BJ (cell line): ENCODE results near the gene PTPRM. TPM values are rescaled to one million over a fixed set of nuclear protein-coding genes. Genes with fewer than 3 reads are reported as not detected.

Source experiments
- CTCF ChIA-PET: fragments of 350-600 bp; formaldehyde crosslinking; extraction: SDS; loops from one replicate; lab custom pipeline; 2021; ENCODE audit warnings: antibody characterized with exemption, inconsistent platforms; lab: Yijun Ruan, JAX
- POLR2A ChIA-PET: fragments of 300-600 bp; sonication (Branson Sonifier 250); formaldehyde crosslinking; extraction: SDS; loops from one replicate; lab custom pipeline; 2021; ENCODE audit warnings: antibody characterized with exemption; lab: Charles Lee
- DNase-seq: peaks from one replicate; pipeline ENCODE4 v3.0.0-alpha.2; 2011; ENCODE audit warnings: low read depth
- H3K27me3 ChIP-seq: 2 replicates; pipeline ENCODE4 v1.6.0; 2011; ENCODE audit warnings: low read length; ENCODE audit not compliant: control insufficient read depth, insufficient read depth
- H3K36me3 ChIP-seq: 2 replicates; pipeline ENCODE4 v1.5.1; 2011; ENCODE audit warnings: low read length; ENCODE audit not compliant: control insufficient read depth, insufficient read depth
- H3K4me3 ChIP-seq: 2 replicates; pipeline ENCODE4 v1.5.1; 2011; ENCODE audit warnings: low read depth, mild to moderate bottlenecking, control low read depth, low read length
- polyA plus RNA-seq: library from polyadenylated mRNA; depleted of rRNA; stranded (reverse); fragments of >200 nt; gene quantifications from 2 replicates; pipeline ENCODE4 v1.2.3, GENCODE V29; 2011
- TF ChIP-seq, protein P1 (sequence below): IDR thresholded peaks from 2 replicates; pipeline ENCODE4 v1.5.1; 2011; ENCODE audit warnings: low read depth, mild to moderate bottlenecking, control low read depth, inconsistent platforms, low read length, moderate library complexity; ENCODE audit not compliant: insufficient read depth

The PTPRM gene
- polyA plus RNA-seq, 1 experiment: 149 TPM

DNA sequence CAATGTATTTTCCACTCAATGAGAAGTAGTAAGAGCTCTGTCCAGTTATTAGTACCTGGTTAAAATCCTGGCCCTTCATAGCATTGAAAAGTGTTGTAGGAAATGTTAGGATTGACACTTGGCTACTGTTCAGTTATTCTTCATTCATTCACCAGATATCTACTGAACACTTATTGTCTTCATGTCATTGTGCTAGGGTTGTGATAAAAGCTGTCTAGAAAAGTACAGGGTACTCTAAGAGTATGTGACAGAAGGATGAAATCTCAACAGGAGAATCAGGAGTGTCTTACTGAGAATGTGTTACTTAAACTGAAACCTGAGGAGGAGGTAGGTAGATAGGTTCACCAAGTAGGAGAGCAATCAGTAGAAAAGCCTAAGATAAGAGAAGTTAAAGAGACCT, 530.3 kb downstream of the PTPRM start:
- no peak for DNase-seq
- Histone ChIP-seq H3K36me3 (no peaks in the 10 kb centered on the region), H3K27me3 (no peaks in the 10 kb centered on the region), H3K4me3 (no peak overlapping the region)
- TF ChIP-seq, protein P1, sequence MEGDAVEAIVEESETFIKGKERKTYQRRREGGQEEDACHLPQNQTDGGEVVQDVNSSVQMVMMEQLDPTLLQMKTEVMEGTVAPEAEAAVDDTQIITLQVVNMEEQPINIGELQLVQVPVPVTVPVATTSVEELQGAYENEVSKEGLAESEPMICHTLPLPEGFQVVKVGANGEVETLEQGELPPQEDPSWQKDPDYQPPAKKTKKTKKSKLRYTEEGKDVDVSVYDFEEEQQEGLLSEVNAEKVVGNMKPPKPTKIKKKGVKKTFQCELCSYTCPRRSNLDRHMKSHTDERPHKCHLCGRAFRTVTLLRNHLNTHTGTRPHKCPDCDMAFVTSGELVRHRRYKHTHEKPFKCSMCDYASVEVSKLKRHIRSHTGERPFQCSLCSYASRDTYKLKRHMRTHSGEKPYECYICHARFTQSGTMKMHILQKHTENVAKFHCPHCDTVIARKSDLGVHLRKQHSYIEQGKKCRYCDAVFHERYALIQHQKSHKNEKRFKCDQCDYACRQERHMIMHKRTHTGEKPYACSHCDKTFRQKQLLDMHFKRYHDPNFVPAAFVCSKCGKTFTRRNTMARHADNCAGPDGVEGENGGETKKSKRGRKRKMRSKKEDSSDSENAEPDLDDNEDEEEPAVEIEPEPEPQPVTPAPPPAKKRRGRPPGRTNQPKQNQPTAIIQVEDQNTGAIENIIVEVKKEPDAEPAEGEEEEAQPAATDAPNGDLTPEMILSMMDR: no peak
- ChIA-PET CTCF (no interaction called here), POLR2A (no interaction called here)

DNA sequence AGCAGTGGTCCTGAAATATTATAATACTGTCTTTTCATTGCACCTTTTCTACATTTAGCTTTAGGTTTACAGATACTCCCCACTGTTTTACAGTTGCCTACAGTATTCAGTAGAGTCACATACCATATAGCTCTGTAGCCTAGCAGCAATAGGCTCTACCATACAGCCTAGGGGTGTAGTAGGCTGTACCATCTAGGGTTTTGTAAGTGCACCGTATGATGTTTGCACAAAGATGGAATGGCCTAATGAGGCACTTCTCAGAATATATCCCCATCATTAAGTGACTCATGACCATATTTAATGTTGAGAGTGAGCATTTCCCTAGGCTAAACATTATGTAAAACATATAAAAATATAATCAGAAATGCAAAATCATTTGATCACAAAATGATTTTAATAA, 530.8 kb downstream of the PTPRM start:
- DNase-seq: no peak
- Histone ChIP-seq H3K27me3 (no peaks in the 10 kb centered on the region), H3K4me3 (no peak overlapping the region), H3K36me3 (no peaks in the 10 kb centered on the region)
- ChIA-PET CTCF (no interaction called here), POLR2A (no interaction called here)
- TF ChIP-seq, protein P1: no peak

DNA sequence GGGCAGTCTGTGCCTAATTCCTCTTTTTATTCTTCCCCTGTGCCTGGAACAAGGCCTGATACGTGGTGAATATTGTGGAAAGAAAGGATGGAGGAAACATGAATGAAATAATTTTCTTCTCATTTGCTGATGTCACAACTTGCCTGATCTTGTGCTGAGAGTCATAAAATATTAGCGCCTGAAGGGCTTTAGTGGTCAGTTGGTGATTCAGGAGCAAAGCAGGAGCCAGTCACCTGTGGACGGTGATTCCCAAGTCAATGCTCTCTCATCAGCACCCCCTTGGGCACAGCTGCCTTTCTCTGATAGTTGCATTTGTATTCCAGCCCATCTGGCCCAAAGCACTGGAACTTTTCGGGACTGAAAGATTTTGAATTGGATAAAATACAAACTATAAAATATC, 539.5 kb downstream of the PTPRM start:
- ChIA-PET CTCF (interaction anchor here (0.9 to 1.5 kb wide), 2 partner anchors 10 to 81 kb away, joined by 3 read pairs; no protein-coding TSS in a partner anchor), POLR2A (no interaction called here)
- DNase-seq: no peak

GRCh38 chr18:8107426-8107825, 540.3 kb downstream of the PTPRM start:
- Histone ChIP-seq H3K36me3 (no peaks in the 10 kb centered on the region), H3K4me3 (no peak overlapping the region), H3K27me3 (no peaks in the 10 kb centered on the region)
- ChIA-PET CTCF (interaction anchor here (0.9 to 1.5 kb wide), 2 partner anchors 11 to 81 kb away, joined by 3 read pairs; no protein-coding TSS in a partner anchor), POLR2A (no interaction called here)
- DNase-seq: no peak
- TF ChIP-seq, protein P1: no peak

More for the DNA sequence above, 539.5 kb downstream of the PTPRM start:
- Histone ChIP-seq H3K36me3 (no peaks in the 10 kb centered on the region), H3K4me3 (no peak overlapping the region), H3K27me3 (no peaks in the 10 kb centered on the region)
- TF ChIP-seq, protein P1: no peak

- Histone ChIP-seq H3K4me3 (no peak overlapping the region), H3K36me3 (no peaks in the 10 kb centered on the region), H3K27me3 (no peaks in the 10 kb centered on the region)
- ChIA-PET CTCF (no interaction called here), POLR2A (no interaction called here)
- no peak for DNase-seq
- TF ChIP-seq, protein P1: no peak
Observed at GRCh38 chr18:8114480-8114879, 547.4 kb downstream of the PTPRM start.
